ENCODE measurements around the gene STX8.
A peak's percentile ranks its signal among the peaks of the same experiment; 100 is the strongest.

STX8 gene

GRCh38 chr17:9256751-9257629 is 318.6 kb downstream of the STX8 start:
- DNase-seq = no peak

GRCh38 chr17:9256361-9256750 is 319.3 kb downstream of the STX8 start:
- DNase-seq = no peak

- no peak for DNase-seq
Observed at GRCh38 chr17:9255833-9256232, 319.8 kb downstream of the STX8 start.

- DNase-seq = no peak
Observed at GRCh38 chr17:9254841-9255240, 320.8 kb downstream of the STX8 start.

GRCh38 chr17:9253308-9253707 is 322.3 kb downstream of the STX8 start:
- DNase-seq = no peak

GRCh38 chr17:9251273-9251672 is 324.3 kb downstream of the STX8 start:
- DNase-seq = no peak

GRCh38 chr17:9249245-9249953 is 326.2 kb downstream of the STX8 start:
- no peak for DNase-seq

GRCh38 chr17:9247401-9247938 is 328.1 kb downstream of the STX8 start:
- DNase-seq = no peak

- no peak for DNase-seq
Observed at GRCh38 chr17:9244066-9245052, 331.3 kb downstream of the STX8 start.

GRCh38 chr17:9242983-9243382 is 332.6 kb downstream of the STX8 start:
- no peak for DNase-seq

- DNase-seq = no peak
Observed at GRCh38 chr17:9242497-9242881, 333.1 kb downstream of the STX8 start.

GRCh38 chr17:9241774-9242496 is 333.7 kb downstream of the STX8 start:
- DNase-seq = no peak

GRCh38 chr17:9241371-9241712 is 334.3 kb downstream of the STX8 start:
- DNase-seq = no peak

GRCh38 chr17:9240659-9241370 is 334.8 kb downstream of the STX8 start:
- DNase-seq = no peak

GRCh38 chr17:9239793-9240658 is 335.6 kb downstream of the STX8 start:
- peak; percentile 78 for DNase-seq

- no peak for DNase-seq
Observed at GRCh38 chr17:9239246-9239792, 336.3 kb downstream of the STX8 start.

- no peak for DNase-seq
Observed at GRCh38 chr17:9238340-9239245, 337.0 kb downstream of the STX8 start.

GRCh38 chr17:9237661-9238301 is 337.8 kb downstream of the STX8 start:
- no peak for DNase-seq

GRCh38 chr17:9237053-9237410 is 338.6 kb downstream of the STX8 start:
- DNase-seq = no peak
